ENCODE measurements around the gene TCEANC2. TPM values are rescaled to one million over a fixed set of nuclear protein-coding genes. Genes with fewer than 3 reads are reported as not detected.

Gene TCEANC2
- total and polyA plus RNA-seq, 7 experiments from 2014 or later: 6.3 to 15.1 (median 9.3) TPM

GRCh38 chr1:54114955-54115354 is 61.5 kb downstream of the TCEANC2 start:
- Histone ChIP-seq H3K27me3 (ENCODE audit: control insufficient read depth in 2 of 2, insufficient read depth in 2 of 2, low read length in 2 of 2) (no peaks in the 10 kb centered on the region), H3K4me1 (ENCODE audit: control insufficient read depth in 2 of 2, insufficient read depth in 2 of 2, low read length in 2 of 2) (no peaks in the 10 kb centered on the region), H3K27ac (ENCODE audit: low read depth, low read length) (no peak overlapping the region), H3K36me3 (ENCODE audit: control insufficient read depth in 2 of 3, insufficient read depth in 3 of 3, low read length in 3 of 3) (no peaks in the 10 kb centered on the region), H3K9me3 (ENCODE audit: control insufficient read depth in 2 of 3, low read length in 3 of 3) (no peaks in the 10 kb centered on the region), H3K4me3 (ENCODE audit: low read length) (no peak overlapping the region)
- H3K9me3 Mint-ChIP-seq: no peaks in the 10 kb centered on the region
- H3K36me3 Mint-ChIP-seq: no peaks in the 10 kb centered on the region
- H3K4me3 Mint-ChIP-seq: no peak overlapping the region
- ATAC-seq (no peak), DNase-seq (no peak)
- ChIA-PET CTCF (interaction anchor here (0.6 to 1.1 kb wide), 2 partner anchors 374 to 375 kb away, joined by 3 to 4 read pairs; no protein-coding TSS in a partner anchor), POLR2A (no interaction called here)
- intact Hi-C loops (cut with micrococcal nuclease): no loop called here
- H3K27me3 Mint-ChIP-seq: no peaks in the 10 kb centered on the region
- no peak overlapping the region for H3K27ac Mint-ChIP-seq
- no peaks in the 10 kb centered on the region for H3K4me1 Mint-ChIP-seq

DNA sequence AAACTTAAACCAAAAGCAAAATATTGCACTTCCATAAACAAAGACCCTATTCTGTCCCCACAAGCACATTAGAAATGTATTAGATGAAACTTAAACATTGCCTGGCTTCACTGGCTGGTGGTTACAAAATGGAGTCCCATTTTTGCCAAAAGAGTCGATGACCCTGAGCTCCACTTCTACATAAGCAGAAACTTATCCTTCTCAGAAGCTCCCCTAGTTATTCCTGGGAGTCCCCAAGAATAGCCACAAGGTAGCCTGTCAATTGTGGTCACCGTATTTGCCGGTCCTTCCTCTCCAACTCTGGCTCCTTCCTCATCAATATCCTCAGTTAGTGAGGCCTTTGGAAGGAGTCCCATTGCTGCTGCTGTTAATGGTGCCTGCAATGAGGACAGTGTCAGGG is 62.1 kb downstream of the TCEANC2 start:
- no peak for ATAC-seq
- CTCF ChIA-PET: interaction anchor here (0.6 to 1.1 kb wide), 2 partner anchors 373 to 374 kb away, joined by 3 to 4 read pairs; no protein-coding TSS in a partner anchor

DNA sequence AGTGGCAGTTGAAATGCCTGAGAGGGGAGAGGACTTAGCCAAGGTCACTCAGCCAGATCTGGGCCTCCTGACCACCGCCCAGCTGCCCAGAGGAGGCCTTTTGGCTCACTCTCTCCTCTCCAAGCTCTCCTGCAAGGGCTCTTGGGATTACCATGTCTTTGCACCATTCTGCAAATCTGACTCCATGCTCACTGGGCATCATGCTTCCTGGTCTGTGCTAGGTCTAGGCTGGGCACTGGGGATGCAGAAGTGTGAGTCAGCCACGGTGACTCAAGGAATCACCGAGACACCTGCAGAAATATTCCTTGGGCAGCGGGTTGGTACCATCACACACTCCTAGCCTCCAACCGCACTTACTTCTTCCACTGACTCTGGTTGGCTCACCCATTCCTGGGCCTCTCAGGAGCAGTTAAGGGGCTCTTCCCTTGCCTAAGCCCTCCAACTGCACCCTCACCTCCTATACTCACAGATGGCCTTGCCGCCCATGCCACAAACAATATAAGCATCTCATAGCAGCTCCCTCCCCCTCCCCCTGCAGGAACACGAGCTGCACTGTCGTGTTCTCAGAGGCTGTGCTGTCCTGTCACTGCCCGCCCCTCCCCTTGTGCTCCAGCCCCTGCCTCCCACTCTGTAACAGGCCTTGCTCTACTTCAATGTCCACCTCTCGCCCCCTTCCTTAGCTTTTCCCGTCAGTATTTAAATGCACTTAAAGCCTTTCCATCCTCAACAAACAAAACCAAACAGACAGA is 64.6 kb downstream of the TCEANC2 start:
- Histone ChIP-seq H3K9me3 (ENCODE audit: control insufficient read depth in 2 of 3, low read length in 3 of 3) (no peaks in the 10 kb centered on the region), H3K27ac (ENCODE audit: low read depth, low read length) (no peak overlapping the region), H3K27me3 (ENCODE audit: control insufficient read depth in 2 of 2, insufficient read depth in 2 of 2, low read length in 2 of 2) (no peaks in the 10 kb centered on the region), H3K4me1 (ENCODE audit: control insufficient read depth in 2 of 2, insufficient read depth in 2 of 2, low read length in 2 of 2) (no peaks in the 10 kb centered on the region), H3K36me3 (ENCODE audit: control insufficient read depth in 2 of 3, insufficient read depth in 3 of 3, low read length in 3 of 3) (no peaks in the 10 kb centered on the region), H3K4me3 (ENCODE audit: low read length) (no peak overlapping the region)
- Mint-ChIP-seq H3K27me3 (peaks cover 0 to 6% (median 0%) of the 10 kb centered on the region in 5 donors), H3K4me3 (no peak overlapping the region), H3K9me3 (no peaks in the 10 kb centered on the region), H3K4me1 (peaks cover 0 to 13% (median 6%) of the 10 kb centered on the region in 7 donors), H3K36me3 (no peaks in the 10 kb centered on the region), H3K27ac (no peak overlapping the region)
- no peak for ATAC-seq
- POLR2A ChIA-PET: no interaction called here
- no peak for DNase-seq
- CTCF ChIA-PET: interaction anchor here (2.2 kb wide), 1 partner anchor 372 kb away, joined by 8 read pairs; no protein-coding TSS in a partner anchor
- intact Hi-C loops (cut with micrococcal nuclease): no loop called here

More for the DNA sequence above, 62.1 kb downstream of the TCEANC2 start:
- intact Hi-C loops (cut with micrococcal nuclease): no loop called here
- Mint-ChIP-seq H3K9me3 (no peaks in the 10 kb centered on the region), H3K27me3 (no peaks in the 10 kb centered on the region), H3K4me3 (no peak overlapping the region), H3K27ac (no peak overlapping the region), H3K4me1 (no peaks in the 10 kb centered on the region), H3K36me3 (no peaks in the 10 kb centered on the region)
- Histone ChIP-seq H3K36me3 (ENCODE audit: control insufficient read depth in 2 of 3, insufficient read depth in 3 of 3, low read length in 3 of 3) (no peaks in the 10 kb centered on the region), H3K27ac (ENCODE audit: low read depth, low read length) (no peak overlapping the region), H3K4me1 (ENCODE audit: control insufficient read depth in 2 of 2, insufficient read depth in 2 of 2, low read length in 2 of 2) (no peaks in the 10 kb centered on the region), H3K4me3 (ENCODE audit: low read length) (no peak overlapping the region), H3K9me3 (ENCODE audit: control insufficient read depth in 2 of 3, low read length in 3 of 3) (no peaks in the 10 kb centered on the region), H3K27me3 (ENCODE audit: control insufficient read depth in 2 of 2, insufficient read depth in 2 of 2, low read length in 2 of 2) (no peaks in the 10 kb centered on the region)
- no peak for DNase-seq
- POLR2A ChIA-PET: no interaction called here

GRCh38 chr1:54118704-54119103 is 65.3 kb downstream of the TCEANC2 start:
- H3K27ac ChIP-seq (ENCODE audit: low read depth, low read length): no peak overlapping the region
- no peak overlapping the region for H3K27ac Mint-ChIP-seq
- no peaks in the 10 kb centered on the region for H3K36me3 ChIP-seq (ENCODE audit: control insufficient read depth in 2 of 3, insufficient read depth in 3 of 3, low read length in 3 of 3)
- H3K36me3 Mint-ChIP-seq: no peaks in the 10 kb centered on the region
- intact Hi-C loops (cut with micrococcal nuclease): no loop called here
- ChIA-PET CTCF (interaction anchor here (2.2 kb wide), 1 partner anchor 371 kb away, joined by 8 read pairs; no protein-coding TSS in a partner anchor), POLR2A (no interaction called here)
- peaks cover 0 to 7% (median 0%) of the 10 kb centered on the region in 5 donors for H3K27me3 Mint-ChIP-seq
- H3K27me3 ChIP-seq (ENCODE audit: control insufficient read depth in 2 of 2, insufficient read depth in 2 of 2, low read length in 2 of 2): no peaks in the 10 kb centered on the region
- no peak overlapping the region for H3K4me3 ChIP-seq (ENCODE audit: low read length)
- no peaks in the 10 kb centered on the region for H3K9me3 Mint-ChIP-seq
- DNase-seq (no peak), ATAC-seq (no peak)
- H3K4me3 Mint-ChIP-seq: no peak overlapping the region
- H3K9me3 ChIP-seq (ENCODE audit: control insufficient read depth in 2 of 3, low read length in 3 of 3): no peaks in the 10 kb centered on the region
- H3K4me1 Mint-ChIP-seq: peaks cover 0 to 13% (median 6%) of the 10 kb centered on the region in 7 donors
- no peaks in the 10 kb centered on the region for H3K4me1 ChIP-seq (ENCODE audit: control insufficient read depth in 2 of 2, insufficient read depth in 2 of 2, low read length in 2 of 2)

- H3K27me3 Mint-ChIP-seq: peaks cover 0 to 7% (median 0%) of the 10 kb centered on the region in 5 donors
- POLR2A ChIA-PET: no interaction called here
- H3K4me3 Mint-ChIP-seq: no peak overlapping the region
- H3K4me3 ChIP-seq (ENCODE audit: low read length): no peak overlapping the region
- peaks cover 0 to 13% (median 6%) of the 10 kb centered on the region in 7 donors for H3K4me1 Mint-ChIP-seq
- H3K27me3 ChIP-seq (ENCODE audit: control insufficient read depth in 2 of 2, insufficient read depth in 2 of 2, low read length in 2 of 2): no peaks in the 10 kb centered on the region
- intact Hi-C loops (cut with micrococcal nuclease): loop anchor here in 1 of 2 donors (5.0 kb wide), 1 partner anchor 48 kb away; no protein-coding TSS in a partner anchor
- H3K27ac Mint-ChIP-seq: no peak overlapping the region
- no peaks in the 10 kb centered on the region for H3K4me1 ChIP-seq (ENCODE audit: control insufficient read depth in 2 of 2, insufficient read depth in 2 of 2, low read length in 2 of 2)
- H3K9me3 ChIP-seq (ENCODE audit: control insufficient read depth in 2 of 3, low read length in 3 of 3): no peaks in the 10 kb centered on the region
- no peaks in the 10 kb centered on the region for H3K36me3 Mint-ChIP-seq
- no peaks in the 10 kb centered on the region for H3K9me3 Mint-ChIP-seq
- no peaks in the 10 kb centered on the region for H3K36me3 ChIP-seq (ENCODE audit: control insufficient read depth in 2 of 3, insufficient read depth in 3 of 3, low read length in 3 of 3)
- no peak for ATAC-seq
- CTCF ChIA-PET: interaction anchor here (0.8 kb wide), 1 partner anchor 371 kb away, joined by 3 read pairs; no protein-coding TSS in a partner anchor
- H3K27ac ChIP-seq (ENCODE audit: low read depth, low read length): no peak overlapping the region
- DNase-seq: no peak
Measured at GRCh38 chr1:54120018-54120697, 66.8 kb downstream of the TCEANC2 start.

GRCh38 chr1:54120698-54121481 is 67.5 kb downstream of the TCEANC2 start:
- H3K27me3 ChIP-seq (ENCODE audit: control insufficient read depth in 2 of 2, insufficient read depth in 2 of 2, low read length in 2 of 2): no peaks in the 10 kb centered on the region
- no peak overlapping the region for H3K27ac ChIP-seq (ENCODE audit: low read depth, low read length)
- no peak overlapping the region for H3K4me3 ChIP-seq (ENCODE audit: low read length)
- no peak for DNase-seq
- Mint-ChIP-seq H3K27me3 (peaks cover 0 to 7% (median 0%) of the 10 kb centered on the region in 5 donors), H3K9me3 (no peaks in the 10 kb centered on the region), H3K36me3 (no peaks in the 10 kb centered on the region), H3K4me1 (peaks cover 0 to 13% (median 6%) of the 10 kb centered on the region in 7 donors), H3K27ac (no peak overlapping the region), H3K4me3 (no peak overlapping the region)
- intact Hi-C loops (cut with micrococcal nuclease): loop anchor here (1.0 to 5.0 kb wide), 5 partner anchors 49 to 689 kb away; no protein-coding TSS in a partner anchor
- H3K36me3 ChIP-seq (ENCODE audit: control insufficient read depth in 2 of 3, insufficient read depth in 3 of 3, low read length in 3 of 3): no peaks in the 10 kb centered on the region
- no peak for ATAC-seq
- POLR2A ChIA-PET: no interaction called here
- CTCF ChIA-PET: interaction anchor here (0.6 to 1.0 kb wide), 3 partner anchors 307 to 370 kb away, joined by 3 read pairs; no protein-coding TSS in a partner anchor
- no peaks in the 10 kb centered on the region for H3K4me1 ChIP-seq (ENCODE audit: control insufficient read depth in 2 of 2, insufficient read depth in 2 of 2, low read length in 2 of 2)
- no peaks in the 10 kb centered on the region for H3K9me3 ChIP-seq (ENCODE audit: control insufficient read depth in 2 of 3, low read length in 3 of 3)

All from naive thymus-derived CD4-positive, alpha-beta T cell (primary cell).